Suprapubic skin (tissue), 4 donors: ENCODE data around the gene PCNT. TPM values are rescaled to one million over a fixed set of nuclear protein-coding genes. Genes with fewer than 3 reads are reported as not detected.

Source experiments
- DNase-seq, 2 donors: peaks; one replicate each; pipeline ENCODE4 v3.0.0-alpha.2; 2019; ENCODE audit warnings: low spot score in 2 of 2
- H3K27ac ChIP-seq: fragments of 200-600 bp; sonication (generic); one replicate; pipeline ENCODE4 v1.5.1; 2019
- H3K27me3 ChIP-seq: fragments of 200-600 bp; sonication (generic); one replicate; pipeline ENCODE4 v1.5.1; 2019
- H3K36me3 ChIP-seq: fragments of 200-600 bp; sonication (generic); one replicate; pipeline ENCODE4 v1.5.1; 2019
- H3K4me1 ChIP-seq: fragments of 200-600 bp; sonication (generic); one replicate; pipeline ENCODE4 v1.5.1; 2019
- H3K4me3 ChIP-seq: fragments of 200-600 bp; sonication (generic); one replicate; pipeline ENCODE4 v1.5.1; 2019; ENCODE audit warnings: mild to moderate bottlenecking
- H3K9me3 ChIP-seq: fragments of 200-600 bp; sonication (generic); one replicate; pipeline ENCODE4 v1.5.1; 2019
- EP300 ChIP-seq: sonication (generic); formaldehyde crosslinking; IDR thresholded peaks from one replicate; pipeline ENCODE4 v1.6.1; 2017; ENCODE audit warnings: antibody characterized with exemption
- POLR2A ChIP-seq, 2 donors: fragments of 450-650 bp; IDR thresholded peaks; one replicate each; pipeline ENCODE4 v1.6.1; 2017; ENCODE audit warnings: antibody characterized with exemption in 2 of 2, mild to moderate bottlenecking in 2 of 2, moderate library complexity in 2 of 2
- POLR2AphosphoS5 ChIP-seq, 3 donors: sonication (generic); formaldehyde crosslinking; IDR thresholded peaks; one replicate each; pipeline ENCODE4 v1.6.1; 2017; ENCODE audit warnings: antibody characterized with exemption in 3 of 3
- WGBS: methylation state at CpG from one replicate; pipeline ENCODE4 v1.1.5; 2018; 5-methylcytosine and 5-hydroxymethylcytosine counted together
- total RNA-seq, 4 donors: library from RNA; depleted of rRNA; stranded (reverse); fragments of >200 nt; gene quantifications; one replicate each; pipeline ENCODE4 v1.1.0, GENCODE V29; 2016
- TF ChIP-seq, protein P1 (sequence below), 2 donors: fragments of 200-600 bp in 1 of 2; fragments of 450-650 bp in 1 of 2; sonication (generic) in 1 of 2; IDR thresholded peaks; one replicate each; pipeline ENCODE4 v1.5.1; 2016 to 2019; ENCODE audit warnings: antibody characterized with exemption in 2 of 2, mild to moderate bottlenecking in 1 of 2, moderate library complexity in 1 of 2

PCNT gene
- total RNA-seq, 4 donors from 2014 or later, result 27.4 to 65.2 (median 47.0) TPM

DNA sequence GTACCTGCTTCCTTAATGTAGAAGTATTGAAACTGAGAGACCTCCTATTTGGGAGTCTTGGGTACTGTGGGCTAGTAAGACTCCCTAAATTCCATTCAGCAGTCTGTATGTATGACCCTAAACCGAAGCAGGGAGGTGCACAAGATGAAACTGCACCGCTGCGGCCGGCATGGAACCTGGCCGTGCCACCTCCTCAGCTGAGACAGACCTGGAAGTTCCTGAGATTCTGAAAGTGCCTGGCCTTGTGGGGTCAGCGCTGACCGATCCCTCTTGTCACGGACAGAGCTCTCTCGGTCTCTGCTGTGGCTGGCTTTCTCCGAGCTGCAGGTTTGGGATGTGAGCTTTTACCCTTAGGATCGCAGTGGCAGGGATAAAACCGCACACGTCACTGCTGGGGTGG is 27.0 kb downstream of the PCNT start:
- 90% methylated on average over 8 of the region's 13 CpGs for WGBS
- H3K27me3 ChIP-seq, result no peaks in the 10 kb centered on the region
- TF ChIP-seq, protein P1, sequence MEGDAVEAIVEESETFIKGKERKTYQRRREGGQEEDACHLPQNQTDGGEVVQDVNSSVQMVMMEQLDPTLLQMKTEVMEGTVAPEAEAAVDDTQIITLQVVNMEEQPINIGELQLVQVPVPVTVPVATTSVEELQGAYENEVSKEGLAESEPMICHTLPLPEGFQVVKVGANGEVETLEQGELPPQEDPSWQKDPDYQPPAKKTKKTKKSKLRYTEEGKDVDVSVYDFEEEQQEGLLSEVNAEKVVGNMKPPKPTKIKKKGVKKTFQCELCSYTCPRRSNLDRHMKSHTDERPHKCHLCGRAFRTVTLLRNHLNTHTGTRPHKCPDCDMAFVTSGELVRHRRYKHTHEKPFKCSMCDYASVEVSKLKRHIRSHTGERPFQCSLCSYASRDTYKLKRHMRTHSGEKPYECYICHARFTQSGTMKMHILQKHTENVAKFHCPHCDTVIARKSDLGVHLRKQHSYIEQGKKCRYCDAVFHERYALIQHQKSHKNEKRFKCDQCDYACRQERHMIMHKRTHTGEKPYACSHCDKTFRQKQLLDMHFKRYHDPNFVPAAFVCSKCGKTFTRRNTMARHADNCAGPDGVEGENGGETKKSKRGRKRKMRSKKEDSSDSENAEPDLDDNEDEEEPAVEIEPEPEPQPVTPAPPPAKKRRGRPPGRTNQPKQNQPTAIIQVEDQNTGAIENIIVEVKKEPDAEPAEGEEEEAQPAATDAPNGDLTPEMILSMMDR (IDR thresholded peaks at IDR 0.05), result no peak
- TF ChIP-seq POLR2A (IDR thresholded peaks at IDR 0.05), result no peak
- TF ChIP-seq POLR2AphosphoS5 (IDR thresholded peaks at IDR 0.05), result no peak
- no peak for TF ChIP-seq EP300
- DNase-seq, result no peak
- H3K36me3 ChIP-seq, result peaks cover 100% of the 10 kb centered on the region
- no peak overlapping the region for H3K27ac ChIP-seq
- no peaks in the 10 kb centered on the region for H3K4me1 ChIP-seq
- H3K4me3 ChIP-seq, result no peak overlapping the region
- no peaks in the 10 kb centered on the region for H3K9me3 ChIP-seq

DNA sequence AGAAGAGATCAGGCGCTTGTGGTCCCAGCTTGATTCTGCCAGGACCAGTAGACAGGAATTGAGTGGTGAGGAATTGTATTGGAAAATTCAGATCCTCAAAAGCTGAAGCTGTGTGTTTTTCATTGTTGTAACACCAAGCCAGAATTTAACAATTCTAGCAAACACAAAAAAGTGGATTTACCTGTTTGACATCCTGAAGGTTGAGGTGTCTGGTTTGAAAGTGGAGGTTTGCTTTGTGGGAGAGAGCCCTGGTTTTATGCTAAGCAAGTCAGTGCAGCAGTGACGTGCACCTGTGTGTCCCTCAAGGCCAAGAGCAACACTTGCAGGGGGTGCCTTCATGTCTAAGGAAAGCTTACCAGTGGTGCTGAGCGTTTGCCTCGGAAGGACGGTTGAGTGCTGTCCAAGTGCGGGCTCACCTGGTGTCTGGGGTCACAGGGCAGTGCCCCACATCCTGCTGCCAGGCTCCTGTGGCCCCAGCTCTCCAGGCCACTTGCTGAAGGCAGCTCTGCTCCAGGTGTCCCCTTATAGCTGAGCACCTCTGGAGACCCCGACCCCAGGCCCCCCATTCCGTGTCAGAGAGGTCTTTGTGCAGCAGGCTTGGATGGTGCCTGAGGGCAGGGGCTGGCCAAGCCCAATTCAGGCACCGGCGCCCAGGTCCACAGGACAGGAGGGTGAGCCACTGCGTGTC is 27.7 kb downstream of the PCNT start:
- no peak overlapping the region for H3K27ac ChIP-seq
- H3K27me3 ChIP-seq, result no peaks in the 10 kb centered on the region
- no peaks in the 10 kb centered on the region for H3K4me1 ChIP-seq
- no peak for DNase-seq
- no peak for TF ChIP-seq EP300
- TF ChIP-seq, protein P1 (IDR thresholded peaks at IDR 0.05), result no peak
- TF ChIP-seq POLR2AphosphoS5 (IDR thresholded peaks at IDR 0.05), result no peak
- WGBS, result 58% methylated on average over 5 of the region's 11 CpGs
- no peaks in the 10 kb centered on the region for H3K9me3 ChIP-seq
- H3K4me3 ChIP-seq, result no peak overlapping the region
- H3K36me3 ChIP-seq, result peaks cover 100% of the 10 kb centered on the region

DNA sequence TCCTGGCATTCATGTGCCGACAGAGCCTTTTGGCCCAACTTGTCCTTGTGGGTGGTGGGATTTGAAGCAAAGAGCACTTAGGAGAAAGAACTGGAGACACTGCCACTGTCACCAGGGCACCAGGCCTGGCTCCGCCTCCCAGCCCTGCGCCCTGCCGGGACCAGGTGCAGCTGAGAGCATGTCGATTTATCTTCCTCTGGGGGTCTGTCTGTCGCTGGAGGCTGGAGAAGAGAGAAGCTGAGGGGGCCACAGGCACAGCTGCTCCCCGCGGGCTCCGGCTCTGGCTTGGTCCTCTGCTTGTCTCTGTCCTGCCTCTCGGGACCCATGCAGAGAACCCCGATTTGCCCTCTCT is 28.2 kb downstream of the PCNT start:
- TF ChIP-seq EP300 (no peak), POLR2AphosphoS5 (IDR thresholded peaks at IDR 0.05) (no peak), POLR2A (IDR thresholded peaks at IDR 0.05) (no peak)
- TF ChIP-seq, protein P1 (IDR thresholded peaks at IDR 0.05), result no peak
- Histone ChIP-seq H3K4me1 (no peaks in the 10 kb centered on the region), H3K9me3 (no peaks in the 10 kb centered on the region), H3K36me3 (peaks cover 100% of the 10 kb centered on the region), H3K4me3 (no peak overlapping the region), H3K27ac (no peak overlapping the region), H3K27me3 (no peaks in the 10 kb centered on the region)
- 86% methylated on average over 8 of the region's 11 CpGs for WGBS
- no peak for DNase-seq

DNA sequence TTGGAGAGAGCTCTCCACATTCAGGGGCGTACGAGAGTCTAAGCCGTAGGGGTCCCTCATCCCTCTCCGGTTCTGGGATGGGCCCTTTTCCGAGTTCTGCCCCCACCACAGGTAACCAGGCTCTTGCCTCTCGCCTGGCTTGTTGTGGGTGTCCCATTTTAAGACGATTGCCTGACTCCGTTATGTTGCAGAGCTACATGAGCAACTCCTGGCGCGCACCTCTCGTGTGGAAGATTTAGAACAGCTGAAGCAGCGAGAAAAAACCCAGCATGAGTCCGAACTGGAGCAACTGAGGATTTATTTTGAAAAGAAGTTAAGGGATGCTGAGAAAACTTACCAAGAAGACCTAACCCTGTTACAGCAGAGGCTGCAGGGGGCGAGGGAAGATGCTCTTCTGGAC is 29.0 kb downstream of the PCNT start:
- Histone ChIP-seq H3K27ac (no peak overlapping the region), H3K36me3 (peaks cover 100% of the 10 kb centered on the region), H3K4me3 (no peak overlapping the region), H3K4me1 (no peaks in the 10 kb centered on the region), H3K27me3 (no peaks in the 10 kb centered on the region), H3K9me3 (no peaks in the 10 kb centered on the region)
- no peak for DNase-seq
- no peak for TF ChIP-seq EP300
- TF ChIP-seq POLR2A (IDR thresholded peaks at IDR 0.05), result no peak
- TF ChIP-seq, protein P1 (IDR thresholded peaks at IDR 0.05), result no peak
- TF ChIP-seq POLR2AphosphoS5 (IDR thresholded peaks at IDR 0.05), result no peak
- 87% methylated on average over 12 of the region's 14 CpGs for WGBS

DNA sequence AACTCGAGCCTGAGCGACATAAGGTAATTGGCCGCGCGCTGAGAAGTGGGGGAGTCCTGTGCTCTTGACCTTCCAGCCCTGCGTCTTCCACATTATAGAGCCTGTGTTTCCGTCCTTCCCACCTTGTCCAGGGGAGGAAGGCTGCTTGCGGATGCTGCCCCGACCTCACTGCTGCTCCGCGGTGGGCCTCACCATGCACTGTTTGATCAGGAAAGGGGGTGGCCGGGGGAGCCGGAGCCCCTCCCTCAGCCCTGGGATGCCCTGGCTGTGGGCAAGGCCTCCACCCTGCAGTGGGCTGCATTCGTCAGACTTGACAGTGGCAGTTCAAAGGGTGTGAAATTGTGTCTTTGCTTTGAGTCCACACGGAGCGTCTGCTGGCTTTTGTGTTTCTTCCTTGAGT is 30.1 kb downstream of the PCNT start:
- Histone ChIP-seq H3K27ac (no peak overlapping the region), H3K27me3 (no peaks in the 10 kb centered on the region), H3K9me3 (no peaks in the 10 kb centered on the region), H3K4me3 (no peak overlapping the region), H3K4me1 (no peaks in the 10 kb centered on the region), H3K36me3 (peaks cover 97% of the 10 kb centered on the region)
- 92% methylated on average over 15 of the region's 16 CpGs for WGBS
- no peak for TF ChIP-seq EP300
- TF ChIP-seq POLR2AphosphoS5 (IDR thresholded peaks at IDR 0.05), result no peak
- DNase-seq, result no peak

DNA sequence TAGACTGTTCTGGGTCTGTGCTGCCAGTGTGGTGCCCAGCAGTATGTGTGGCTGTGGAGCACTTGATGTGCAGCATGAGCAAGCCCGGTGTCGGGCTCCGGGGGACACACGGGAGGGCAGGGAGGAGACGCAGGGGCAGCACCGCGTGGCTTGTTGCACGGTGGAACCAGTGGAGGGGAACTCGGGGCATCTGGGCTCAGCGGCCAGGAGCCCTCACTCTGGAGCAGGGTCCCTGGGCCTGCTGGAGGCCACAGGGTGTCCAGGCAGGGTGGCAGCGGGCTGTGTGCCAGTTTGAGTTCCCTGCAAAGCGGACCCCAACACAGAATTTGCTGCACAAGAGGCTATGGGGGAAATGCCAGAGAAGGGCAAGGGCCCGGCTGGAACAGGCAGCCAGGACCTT is 30.6 kb downstream of the PCNT start:
- no peaks in the 10 kb centered on the region for H3K27me3 ChIP-seq
- WGBS, result 91% methylated on average over 12 of the region's 13 CpGs
- DNase-seq, result no peak
- no peaks in the 10 kb centered on the region for H3K9me3 ChIP-seq
- peaks cover 93% of the 10 kb centered on the region for H3K36me3 ChIP-seq
- H3K4me3 ChIP-seq, result no peak overlapping the region
- no peaks in the 10 kb centered on the region for H3K4me1 ChIP-seq
- H3K27ac ChIP-seq, result no peak overlapping the region
- TF ChIP-seq, protein P1 (IDR thresholded peaks at IDR 0.05), result no peak
- TF ChIP-seq EP300 (no peak), POLR2A (IDR thresholded peaks at IDR 0.05) (no peak), POLR2AphosphoS5 (IDR thresholded peaks at IDR 0.05) (no peak)
